Measurements from ENCODE around the gene TLE2.
"Not testable (repeated sequence)": the region's sequence is repeated elsewhere in the genome, so short reads cannot be mapped to it uniquely, and the experiment has no call there.

Gene TLE2

DNA sequence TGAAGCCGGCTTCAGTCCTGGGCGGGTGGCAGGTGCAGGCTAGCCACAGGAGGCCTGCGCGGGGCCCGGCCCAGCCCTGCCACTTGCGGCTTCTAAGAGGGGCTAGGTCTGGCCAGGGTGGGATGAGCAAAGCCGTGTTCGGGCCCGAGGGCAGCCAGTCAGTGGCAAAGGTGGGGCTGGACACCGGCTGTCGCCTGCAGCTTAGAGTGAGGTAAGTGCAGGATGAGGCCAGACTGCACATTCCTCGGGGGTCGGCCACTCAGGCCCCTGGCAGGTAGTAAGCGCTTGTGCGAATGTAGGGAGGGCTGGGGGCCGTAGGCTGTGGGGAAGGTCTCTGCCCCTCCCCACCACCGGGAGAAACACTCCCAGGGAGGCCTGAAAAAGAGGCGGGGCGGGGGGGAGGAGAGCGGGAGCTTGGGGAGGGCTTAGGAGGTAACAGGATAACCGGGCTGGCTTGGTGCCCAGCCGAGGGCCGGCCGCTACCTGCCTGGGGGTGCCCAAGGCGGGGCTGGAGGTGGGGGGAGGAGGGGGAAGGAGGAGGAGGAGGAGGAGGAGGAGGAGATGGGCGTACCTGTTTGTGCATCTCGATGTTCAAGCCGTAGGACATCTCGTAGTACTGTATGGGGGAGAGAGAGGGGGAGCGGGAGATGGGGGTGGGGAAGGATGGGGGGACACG lies 26.8 kb upstream of the TLE2 start:
- peak; percentile 79 for DNase-seq

DNA sequence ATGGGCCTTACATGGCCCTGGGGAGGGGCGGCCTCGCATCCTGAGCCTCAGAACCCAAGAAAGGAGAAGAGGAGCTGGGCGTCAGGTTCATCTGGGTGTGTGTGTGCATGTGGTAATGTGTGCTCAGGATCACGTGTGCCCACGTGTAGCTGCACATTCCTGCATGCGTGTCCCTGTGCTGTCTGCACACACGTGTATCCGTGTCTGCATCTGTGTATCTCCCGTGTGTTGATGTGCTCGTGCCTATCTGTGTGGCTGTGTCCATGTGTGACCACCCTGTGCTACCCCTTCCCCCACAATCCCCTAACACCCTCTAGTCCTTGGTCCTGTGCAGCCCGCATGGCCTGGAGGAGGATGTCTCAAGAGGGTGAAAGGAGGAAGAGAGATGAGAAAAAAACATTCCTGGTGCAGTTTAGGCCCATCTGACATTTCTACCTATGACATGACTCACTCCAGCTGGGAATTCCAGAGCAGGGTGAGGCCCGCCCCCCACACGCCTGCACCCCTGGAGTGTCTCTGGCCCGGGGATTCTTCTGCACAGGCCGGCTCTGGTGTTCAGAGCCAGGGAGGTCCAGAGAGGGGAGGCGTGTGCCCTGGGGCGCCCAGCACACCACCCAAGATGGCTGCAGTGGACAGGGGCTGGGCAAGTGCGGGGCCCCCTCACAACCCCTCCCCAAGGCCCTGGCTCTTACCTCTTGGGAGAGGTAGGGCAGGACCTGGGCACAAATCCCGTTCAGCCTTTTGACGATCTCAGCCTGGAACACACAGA lies 26.1 kb upstream of the TLE2 start:
- DNase-seq, result no peak

DNA sequence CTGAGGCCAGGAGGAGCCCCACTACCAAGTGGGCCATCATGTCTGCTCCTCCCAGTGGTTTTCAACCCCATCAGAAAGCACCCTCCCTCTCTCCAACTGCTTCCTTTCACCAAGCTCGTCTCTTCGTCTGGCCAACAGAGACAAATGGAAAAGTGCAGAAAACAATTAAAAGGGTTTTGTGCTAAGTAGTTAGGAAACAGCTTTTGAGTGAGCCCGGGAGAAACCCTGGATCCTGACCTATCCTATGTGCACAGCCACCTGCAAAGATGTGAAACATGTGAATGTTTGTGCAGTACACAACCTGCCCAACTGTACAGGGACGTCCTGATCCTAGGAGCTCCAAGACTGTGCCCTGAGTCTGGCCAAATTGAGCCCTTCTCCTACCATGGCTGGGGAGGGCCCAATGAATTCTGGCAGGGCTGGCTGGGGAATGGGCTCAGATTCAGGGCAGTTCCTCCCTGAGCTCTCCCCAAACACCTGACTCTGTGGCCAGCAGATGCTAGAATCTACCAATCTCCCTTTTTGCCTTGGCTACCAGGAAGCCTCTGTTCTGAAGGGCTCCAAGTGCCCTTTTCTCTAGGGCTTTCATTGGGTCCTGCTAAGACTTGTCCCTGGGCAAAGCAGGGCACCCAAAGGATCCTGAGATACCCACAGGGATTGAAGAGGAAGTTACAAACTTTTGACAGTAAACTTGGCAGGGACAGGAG lies 25.3 kb upstream of the TLE2 start:
- DNase-seq, result no peak

DNA sequence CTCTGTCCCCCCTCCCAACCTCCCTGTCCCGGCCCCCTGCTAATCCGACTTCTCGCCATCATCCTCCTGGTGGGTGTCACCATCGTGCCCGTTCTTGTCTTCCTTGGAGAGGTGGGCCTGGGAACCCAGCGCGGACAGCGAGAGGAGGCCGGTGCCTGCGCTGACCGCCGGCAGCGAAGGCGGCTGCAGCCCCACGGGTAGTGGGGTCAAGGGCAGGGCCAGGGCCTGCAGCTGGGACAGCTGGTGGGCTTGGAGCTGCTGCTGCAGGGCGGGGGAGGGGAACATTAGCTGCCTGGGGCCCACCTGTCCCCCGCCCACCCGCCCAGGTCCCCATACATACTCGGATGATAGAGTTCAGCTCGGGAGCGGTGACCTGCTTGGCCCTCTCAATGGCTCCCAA lies 24.7 kb upstream of the TLE2 start:
- no peak for DNase-seq

DNA sequence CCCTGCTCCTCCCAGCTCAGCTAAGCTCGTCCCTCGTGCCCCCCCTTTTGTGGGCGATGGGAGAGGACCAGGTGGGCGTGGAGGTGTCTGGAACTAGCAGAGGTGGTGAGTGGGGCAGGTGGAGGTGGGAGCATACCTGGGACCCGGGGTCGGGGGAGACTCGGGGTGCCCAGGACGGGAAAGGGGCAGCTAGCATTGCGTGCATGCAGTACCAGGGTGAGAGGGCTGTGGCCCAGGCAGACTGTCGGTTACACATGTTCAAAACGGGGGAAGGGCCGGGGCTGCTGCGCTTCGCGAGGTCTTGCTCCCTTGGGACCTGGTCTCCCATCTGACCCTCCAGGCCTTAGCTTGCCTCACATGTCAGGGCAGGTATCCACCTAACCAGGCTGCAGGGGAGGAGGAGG lies 24.1 kb upstream of the TLE2 start:
- no peak for DNase-seq

DNA sequence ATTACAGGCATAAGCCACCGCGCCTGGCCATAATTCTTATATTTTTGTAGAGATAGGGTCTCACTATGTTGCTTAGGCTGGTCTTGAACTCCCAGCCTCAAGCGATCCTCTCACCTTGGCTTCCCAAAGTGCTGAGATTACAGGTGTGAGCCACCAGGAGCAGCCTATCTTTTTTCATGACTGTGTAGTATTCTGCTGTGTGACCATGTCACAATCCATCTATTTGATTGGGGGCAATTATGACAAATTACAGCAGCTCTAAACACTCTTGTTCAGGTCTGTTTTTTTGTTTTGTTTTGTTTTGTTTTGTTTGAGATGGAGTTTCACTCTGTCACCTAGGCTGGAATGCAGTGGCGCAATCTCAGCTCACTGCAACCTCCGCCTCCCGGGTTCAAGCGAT lies 20.9 kb upstream of the TLE2 start:
- DNase-seq, result not testable (repeated sequence)

DNA sequence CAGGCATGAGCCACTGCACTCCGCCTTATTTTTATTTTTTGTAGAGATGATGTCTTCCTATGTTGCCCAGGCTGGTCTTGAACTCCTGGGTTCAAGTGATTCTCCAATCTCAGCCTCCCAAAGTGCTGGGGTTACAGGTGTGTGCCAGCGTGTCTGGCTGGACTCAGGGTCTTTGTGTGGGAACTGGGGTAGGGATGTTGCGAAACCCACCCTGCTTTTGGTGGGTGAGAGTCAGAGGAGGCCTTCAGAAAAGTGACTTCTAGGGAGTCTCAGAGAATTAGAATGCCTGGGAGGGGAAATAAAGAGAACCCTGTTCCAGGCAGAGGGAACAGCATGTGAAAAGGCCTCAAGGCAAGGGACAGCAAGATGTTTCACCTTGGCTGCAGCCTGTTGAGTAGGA lies 20.0 kb upstream of the TLE2 start:
- DNase-seq, result no peak

DNA sequence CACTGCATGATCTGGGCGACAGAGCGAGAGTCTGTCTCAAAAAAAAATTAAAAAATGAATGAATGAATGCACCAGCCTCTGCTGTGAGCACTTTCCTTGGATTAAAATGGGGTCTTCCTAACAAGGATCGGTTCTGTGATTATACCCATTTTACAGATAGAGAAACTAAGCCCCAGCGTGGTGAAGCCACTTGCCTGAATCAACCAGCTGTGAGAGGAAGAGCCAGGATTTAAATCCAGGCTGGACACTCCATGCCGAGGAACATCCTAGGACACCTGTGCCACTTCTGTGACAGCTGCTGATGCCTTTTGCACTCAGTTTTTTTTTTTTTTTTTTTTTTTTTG lies 19.1 kb upstream of the TLE2 start:
- DNase-seq, result no peak

DNA sequence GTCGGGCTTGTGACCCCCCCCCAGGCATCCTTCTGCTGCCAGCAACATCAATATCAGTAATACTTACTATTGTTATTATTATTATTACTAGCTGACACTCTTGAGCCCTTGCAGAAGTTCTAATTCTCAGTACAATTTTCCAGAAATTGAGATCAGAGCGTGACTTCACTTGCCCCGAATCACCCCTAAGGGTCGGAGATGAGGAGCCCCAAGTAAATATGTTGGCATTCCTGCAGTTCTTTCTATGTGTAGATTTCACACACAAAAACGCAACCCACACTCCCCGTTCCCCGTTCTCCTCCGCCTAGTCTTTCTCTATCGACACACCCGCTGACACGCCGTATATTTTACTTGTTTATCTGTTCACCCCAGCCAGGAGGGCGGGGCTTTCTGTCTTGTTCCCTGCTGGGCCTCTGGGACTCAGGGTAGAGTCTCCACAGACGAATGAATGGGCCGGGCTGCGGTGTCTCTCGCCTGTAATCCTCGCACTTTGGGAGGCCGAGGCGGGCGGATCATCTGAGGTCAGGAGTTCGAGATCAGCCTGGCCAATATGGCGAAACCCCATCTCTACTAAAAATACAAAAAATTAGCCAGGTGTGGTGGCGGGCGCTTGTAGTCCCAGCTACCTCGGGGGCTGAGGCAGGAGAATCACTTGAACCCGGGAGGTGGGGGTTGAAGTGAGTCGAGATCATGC lies 18.6 kb upstream of the TLE2 start:
- DNase-seq, result peak; percentile 90

DNA sequence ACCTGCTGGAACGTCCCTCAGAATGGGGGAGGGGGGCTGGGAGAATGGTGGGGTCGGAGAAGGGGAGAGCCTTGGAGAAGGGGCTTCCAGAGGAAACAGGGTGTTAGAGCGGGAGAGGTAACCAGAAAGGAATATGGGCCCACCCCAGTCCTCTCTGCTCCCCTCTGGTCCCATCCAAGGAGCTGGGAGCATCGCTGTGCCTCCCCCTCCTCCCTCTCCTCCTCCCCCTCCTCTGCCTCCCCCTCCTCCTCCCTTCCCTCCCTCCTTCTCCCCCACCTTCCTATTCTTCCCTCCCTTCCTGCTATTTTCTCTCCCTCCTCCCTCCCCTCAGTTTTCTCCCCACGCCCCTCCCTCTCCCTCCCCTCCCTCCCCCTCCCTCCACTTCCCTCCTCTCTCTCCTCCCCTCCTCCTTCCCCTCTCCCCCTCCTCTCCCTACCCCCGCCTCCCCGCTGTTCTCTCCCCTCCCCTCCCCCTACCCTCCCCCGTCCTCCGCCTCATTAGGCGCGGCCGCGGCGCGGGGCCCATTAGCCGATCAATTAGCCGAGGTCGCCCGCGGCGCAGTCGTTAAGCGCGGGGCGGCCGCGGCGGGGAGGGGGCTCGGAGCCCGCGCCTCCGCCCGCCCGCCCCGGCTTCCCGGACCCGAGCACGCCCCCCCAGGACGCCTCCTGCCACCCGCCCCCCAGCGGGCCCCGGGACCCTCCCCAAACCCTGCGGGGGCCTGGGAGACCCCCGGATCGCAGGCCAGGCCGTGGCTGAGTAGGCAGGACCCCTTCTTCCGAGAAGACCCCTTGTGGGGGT lies 17.8 kb upstream of the TLE2 start:
- DNase-seq, result peak; percentile 59

DNA sequence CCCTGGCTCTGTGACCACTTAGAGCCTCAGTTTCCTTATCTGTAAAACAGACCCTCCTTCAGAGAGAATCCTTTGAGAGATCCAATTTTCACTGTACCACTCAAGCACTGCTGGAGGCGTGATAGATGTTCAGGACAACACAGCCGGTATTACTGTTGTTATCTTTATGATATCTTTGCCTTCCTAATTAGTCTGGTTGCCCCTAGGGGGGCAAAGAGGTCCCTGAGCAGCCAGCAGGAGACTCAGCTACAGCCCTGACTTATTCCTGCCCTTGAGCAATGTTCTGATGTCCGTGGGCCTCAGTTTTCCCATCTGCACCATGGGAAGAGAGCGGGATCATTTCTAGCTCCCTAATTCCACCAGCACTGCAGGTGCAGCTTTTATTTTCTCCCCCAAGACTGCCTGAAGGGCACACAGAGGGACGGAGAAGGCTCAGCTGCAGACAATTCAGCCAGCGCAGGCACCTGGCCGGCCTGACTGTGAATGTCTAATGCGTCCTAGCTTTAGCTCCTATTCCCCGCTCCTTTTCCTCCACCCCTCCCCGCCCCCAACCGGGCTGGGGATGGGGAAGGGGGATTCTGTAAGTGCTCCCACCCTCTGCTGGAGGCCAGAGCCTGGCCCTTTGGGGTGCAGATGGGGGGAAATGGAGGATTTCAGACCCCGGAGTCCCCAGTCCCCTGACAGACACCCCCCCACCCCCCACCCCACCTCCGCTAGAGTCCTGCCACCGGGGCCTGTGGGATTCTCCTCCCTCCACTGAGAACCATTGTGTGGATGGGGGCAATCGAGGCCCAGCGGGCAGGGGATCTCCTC lies 17.0 kb upstream of the TLE2 start:
- DNase-seq, result no peak

DNA sequence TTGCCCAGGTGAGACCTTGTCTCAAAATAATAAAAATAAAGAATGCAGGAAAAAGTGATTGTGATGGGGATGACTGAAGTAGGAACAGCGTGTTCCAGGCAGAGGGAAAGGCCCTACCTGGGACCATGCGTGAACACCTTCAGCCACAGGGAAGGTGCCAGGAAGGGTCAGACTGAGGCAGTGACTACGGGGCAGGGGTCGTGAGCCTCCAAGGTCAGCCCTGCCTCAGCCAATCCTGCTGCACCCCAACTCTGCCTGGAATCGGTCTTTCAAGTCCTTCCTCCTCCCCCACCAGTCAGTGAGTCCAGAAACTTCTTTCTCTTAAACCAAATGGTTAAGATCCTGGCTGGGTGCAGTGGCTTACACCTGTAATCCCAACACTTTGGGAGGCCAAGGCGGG lies 16.1 kb upstream of the TLE2 start:
- no peak for DNase-seq

DNA sequence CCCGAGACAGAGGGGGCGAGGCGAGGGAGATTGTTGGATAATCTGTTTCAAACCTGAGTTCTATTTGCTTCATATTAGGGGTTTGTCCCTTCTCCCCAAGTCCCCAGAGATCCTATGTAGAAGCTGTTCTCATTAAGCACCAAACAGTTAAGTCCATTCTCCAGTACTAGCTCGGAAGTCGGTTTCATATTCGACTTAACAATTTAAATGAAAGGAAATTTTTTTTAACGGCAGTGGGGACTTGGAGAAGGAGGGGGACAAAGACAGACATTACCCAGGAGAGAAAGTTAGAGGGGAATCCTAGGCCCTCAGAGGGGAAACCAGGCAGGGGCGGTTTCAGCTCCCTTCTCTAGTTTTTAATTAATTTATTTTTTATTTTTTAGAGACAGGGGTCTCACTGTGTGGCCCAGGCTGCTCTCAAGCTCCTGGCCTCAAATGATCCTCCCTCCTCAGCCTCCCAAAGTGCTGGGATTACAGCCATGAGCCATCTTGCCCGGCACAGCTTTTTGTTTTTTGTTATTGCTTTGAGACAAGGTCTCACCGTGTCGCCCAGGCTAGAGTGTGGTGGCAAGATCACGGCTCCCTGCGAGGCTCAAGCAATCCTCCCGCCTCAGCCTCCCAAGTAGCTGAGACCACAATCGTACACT lies 13.7 kb upstream of the TLE2 start:
- DNase-seq, result peak; percentile 34

DNA sequence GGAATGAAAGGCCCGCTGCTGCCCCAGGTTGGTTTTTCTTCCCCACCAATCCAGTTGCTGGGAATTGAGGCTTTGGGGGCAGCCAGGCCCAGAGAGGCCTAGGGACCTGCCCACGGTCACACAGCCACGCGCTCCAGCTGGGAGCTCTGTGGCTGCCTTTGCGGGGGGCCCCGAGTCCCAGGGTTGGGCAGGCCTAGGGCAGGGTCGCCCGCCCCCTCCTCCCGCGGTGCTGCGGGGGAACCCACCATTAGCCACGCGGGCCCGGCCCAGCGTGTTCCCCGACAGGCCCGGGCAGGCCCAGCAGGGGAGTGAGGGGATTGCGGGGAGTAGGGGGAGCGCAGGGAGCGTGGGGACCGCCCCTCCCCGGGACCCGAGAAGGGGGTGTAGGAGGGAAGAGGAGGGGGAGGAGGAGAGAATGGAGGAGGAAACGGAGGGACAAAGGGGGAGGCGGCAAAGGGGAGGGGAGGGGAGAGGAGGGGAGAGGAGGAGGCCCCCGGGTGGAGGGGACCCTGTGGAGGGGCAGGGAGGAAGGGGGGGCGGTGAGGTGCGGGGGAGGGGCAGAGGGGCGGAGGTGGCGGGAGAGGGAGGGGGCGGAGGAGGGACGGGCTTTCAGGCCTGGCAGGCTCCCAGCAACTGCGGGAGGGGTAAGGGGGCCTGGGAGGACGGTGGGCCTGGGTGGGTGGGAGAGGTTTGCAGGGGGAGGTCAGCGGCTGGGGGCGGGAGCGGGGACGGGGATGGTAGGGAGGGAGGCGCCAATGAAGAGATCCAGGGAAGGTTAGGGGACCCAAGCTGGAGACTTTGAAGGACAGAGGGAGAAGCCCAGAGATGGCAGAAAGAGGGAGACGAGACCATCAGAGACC lies 12.9 kb upstream of the TLE2 start:
- no peak for DNase-seq

DNA sequence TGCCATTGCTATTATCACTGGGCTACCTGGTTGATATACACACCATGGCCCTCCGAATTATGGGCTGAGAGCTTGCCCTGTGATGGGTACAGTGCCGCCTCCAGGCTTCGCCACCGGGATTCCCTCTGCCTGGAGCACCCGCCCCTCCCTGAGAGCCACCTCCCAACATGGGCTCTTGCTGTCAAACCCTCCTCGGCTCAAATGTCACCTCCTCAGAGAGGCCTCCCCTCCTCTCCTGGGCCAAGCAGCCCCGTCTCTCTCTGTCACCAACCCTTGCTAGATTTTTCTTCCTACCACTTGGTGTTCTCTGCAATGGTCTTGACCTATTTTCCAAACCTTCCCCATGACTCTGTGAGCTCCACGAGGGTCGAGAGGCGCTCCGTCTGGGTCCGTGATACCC lies 12.2 kb upstream of the TLE2 start:
- no peak for DNase-seq

DNA sequence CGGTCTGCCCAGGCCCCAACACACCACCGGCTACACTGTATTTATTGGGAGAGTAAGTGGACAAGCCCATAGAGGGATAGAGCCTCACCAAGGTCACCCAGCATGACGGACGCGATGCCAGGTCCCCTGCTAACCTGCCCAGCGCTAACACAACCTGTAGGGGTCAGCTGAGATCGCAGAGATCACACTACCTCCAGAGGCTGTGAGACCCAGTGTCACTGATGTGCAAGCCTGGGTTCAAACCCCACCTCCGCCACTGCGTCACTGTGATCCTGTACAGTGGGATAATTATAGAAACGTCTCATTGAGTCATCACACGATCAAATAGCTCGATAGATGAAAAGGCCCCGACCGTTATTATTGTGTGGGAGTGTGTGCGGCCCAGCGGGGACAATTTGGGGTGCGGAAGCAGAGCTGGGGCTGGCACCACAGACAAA lies 10.6 kb upstream of the TLE2 start:
- no peak for DNase-seq

DNA sequence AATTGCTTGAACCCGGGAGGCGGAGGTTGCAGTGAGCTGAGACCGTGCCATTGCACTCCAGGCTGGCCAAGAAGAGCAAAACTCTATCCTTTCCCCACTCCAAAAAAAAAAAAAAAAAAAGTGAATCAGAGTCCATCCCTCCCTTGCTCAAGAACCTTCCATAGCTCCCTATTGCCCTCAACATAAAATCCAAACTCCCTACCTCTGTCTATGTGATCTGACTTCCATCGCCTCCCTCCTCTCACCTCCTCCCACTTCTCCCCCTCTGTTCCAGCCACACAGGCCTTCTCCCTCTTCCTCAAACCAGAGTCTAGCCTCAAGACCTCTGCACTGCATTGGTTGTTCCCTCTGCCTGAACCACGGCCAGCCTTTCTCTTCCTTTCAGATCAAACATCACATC lies 10.0 kb upstream of the TLE2 start:
- no peak for DNase-seq

DNA sequence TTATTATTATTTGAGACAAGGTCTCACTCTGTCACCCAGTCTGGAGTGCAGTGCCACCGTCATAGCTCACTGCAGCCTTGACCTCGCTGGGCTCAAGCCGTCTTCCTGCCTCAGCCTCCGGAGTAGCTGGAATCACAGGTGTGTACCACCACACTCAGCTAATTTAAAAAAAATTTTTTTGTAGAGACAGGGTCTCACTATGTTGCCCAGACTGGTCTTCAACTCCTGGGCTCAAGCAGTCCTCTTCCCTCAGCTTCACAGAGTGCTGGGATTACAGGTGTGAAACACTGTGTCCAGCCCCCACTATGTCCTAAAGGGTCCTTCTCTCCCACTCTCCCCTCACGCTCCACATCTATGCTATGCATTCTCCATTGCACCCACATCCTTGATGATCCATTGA lies 9.1 kb upstream of the TLE2 start:
- no peak for DNase-seq

DNA sequence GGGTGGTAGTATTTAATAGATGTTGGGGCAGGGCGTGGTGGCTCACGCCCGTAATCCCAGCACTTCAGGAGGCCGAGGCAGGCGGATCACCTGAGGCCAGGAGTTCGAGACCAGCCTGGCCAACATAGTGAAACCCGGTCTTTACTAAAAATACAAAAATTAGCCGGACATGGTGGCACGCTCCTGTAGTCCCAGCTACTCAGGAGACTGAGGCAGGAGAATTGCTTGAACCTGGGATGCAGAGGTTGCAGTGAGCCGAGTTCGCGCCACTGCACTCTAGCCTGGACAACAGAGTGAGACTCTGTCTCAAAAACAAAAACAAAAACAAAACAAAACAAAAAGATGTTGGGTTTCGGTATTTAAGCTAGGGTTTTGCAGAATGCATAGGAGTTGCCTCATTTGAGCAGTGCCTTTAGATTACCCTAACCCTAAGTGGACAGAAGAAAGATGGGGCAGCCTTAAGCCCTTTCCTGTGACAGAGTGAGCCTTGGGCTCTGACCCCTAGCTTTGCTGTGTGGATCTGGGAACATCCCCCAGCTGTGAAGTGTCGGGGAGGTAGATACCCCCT lies 8.0 kb upstream of the TLE2 start:
- DNase-seq, result not testable (repeated sequence)
